GM19351 (cell line): ENCODE results near the gene ZC3H13.
"Not testable (repeated sequence)": the region's sequence is repeated elsewhere in the genome, so short reads cannot be mapped to it uniquely, and the experiment has no call there.

Experiments
- ATAC-seq: cut with Tn5 transposase; IDR thresholded peaks from one replicate; pipeline ENCODE4 v1.9.1; 2021; ENCODE audit warnings: mild to moderate bottlenecking, moderate library complexity; ENCODE audit not compliant: unreplicated experiment

Gene ZC3H13

DNA sequence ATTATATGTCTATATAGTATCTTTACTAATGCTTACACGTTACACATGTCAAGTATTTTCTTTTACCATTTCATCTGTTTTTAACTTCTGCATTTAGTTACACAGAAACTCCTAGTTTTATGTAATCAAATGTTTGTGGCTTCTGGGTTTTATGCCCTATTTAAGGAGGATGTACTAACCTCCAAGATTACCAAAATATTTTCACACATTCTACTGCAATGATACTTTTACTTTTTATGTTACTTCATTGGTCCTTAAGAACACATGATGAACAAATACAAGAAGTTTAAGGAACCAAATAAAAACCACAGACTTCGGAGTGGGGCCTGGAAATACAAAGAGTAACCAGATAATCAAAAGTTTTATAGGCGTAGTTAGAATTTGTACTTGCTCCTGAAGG, 37.2 kb downstream of the ZC3H13 start:
- ATAC-seq: no peak

- no peak for ATAC-seq
Observed at GRCh38 chr13:46012404-46012803, 40.1 kb downstream of the ZC3H13 start.

DNA sequence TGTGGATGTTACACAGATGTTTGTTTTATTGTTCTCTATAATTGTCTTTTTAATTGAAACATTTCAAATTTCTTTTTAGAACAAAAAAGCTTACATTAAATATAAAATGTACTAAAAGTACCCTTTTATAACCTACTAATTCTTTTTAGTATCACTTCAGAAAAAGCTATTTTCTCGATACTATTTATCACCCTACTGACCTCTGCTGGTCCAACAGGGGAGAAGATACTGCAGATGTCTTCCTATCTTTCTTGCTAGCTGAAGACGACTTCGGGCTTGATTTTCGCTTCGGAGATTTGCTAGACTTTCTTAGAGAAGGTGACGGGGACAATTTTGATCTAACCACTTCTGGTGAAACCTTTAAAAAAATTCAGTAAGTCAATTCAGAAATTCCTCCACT, 42.4 kb downstream of the ZC3H13 start:
- no peak for ATAC-seq

DNA sequence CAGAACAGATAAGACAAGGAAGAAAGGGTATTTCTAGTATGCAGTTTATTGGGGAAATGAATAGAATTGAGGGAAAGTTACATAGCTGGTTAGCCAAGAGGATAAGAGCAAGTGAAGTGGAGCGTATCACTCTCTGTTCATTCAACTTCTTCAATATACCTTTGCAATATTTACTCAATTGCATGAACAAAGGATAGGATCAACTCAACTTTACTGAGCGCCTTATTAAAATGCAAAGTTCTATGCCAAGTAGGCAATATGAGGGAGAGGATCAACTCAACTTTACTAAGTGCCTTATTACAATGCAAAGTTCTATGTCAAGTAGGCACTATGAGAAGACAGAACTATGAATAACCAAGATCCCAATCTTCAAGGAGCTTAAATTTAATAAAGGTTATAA, 43.9 kb downstream of the ZC3H13 start:
- ATAC-seq: no peak

- no peak for ATAC-seq
Observed at GRCh38 chr13:46006688-46007452, 45.7 kb downstream of the ZC3H13 start.

DNA sequence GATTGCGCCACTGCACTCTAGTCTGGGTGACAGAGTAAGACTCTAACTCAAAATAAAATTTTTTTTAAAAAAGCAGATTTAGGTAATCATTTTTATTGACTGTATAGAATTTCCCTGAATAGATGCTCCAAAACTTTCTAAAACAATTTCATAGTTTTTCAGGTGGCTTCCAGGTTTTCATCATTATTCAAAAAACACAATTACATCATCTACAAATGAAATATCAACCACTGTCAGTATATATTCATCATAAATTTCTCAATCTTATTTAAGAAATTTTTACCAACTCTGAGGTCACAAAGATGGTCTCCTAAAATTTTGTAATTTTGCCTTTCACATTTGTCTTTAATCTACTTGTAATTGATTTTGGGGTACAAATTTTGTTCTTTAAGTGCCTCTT, 48.1 kb downstream of the ZC3H13 start:
- ATAC-seq: no peak

- ATAC-seq: no peak
Observed at GRCh38 chr13:45996631-45997030, 55.9 kb downstream of the ZC3H13 start.

- ATAC-seq: no peak
Observed at GRCh38 chr13:45995245-45995644, 57.3 kb downstream of the ZC3H13 start.

- ATAC-seq: no peak
Observed at GRCh38 chr13:45994752-45995151, 57.8 kb downstream of the ZC3H13 start.

DNA sequence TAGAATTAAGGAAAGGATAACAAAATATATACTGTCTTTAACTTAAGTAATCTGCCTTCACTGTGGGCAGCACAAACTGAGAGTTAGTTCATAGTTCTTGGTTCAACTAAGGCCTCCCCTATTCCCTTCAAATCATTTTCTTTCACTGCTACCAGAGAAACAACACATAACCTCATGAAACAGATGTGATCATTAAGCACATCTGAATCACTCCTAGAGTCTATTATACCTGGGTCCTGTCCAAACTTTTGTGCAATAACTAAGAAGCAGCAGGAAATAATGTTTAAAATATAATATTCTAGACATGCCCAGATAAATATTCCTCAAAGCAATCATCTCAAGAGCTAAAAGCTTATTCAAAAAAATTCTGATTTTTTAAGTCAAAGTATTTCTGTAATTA, 62.9 kb downstream of the ZC3H13 start:
- no peak for ATAC-seq

- ATAC-seq: not testable (repeated sequence)
Observed at GRCh38 chr13:45981127-45981526, 71.4 kb downstream of the ZC3H13 start.

DNA sequence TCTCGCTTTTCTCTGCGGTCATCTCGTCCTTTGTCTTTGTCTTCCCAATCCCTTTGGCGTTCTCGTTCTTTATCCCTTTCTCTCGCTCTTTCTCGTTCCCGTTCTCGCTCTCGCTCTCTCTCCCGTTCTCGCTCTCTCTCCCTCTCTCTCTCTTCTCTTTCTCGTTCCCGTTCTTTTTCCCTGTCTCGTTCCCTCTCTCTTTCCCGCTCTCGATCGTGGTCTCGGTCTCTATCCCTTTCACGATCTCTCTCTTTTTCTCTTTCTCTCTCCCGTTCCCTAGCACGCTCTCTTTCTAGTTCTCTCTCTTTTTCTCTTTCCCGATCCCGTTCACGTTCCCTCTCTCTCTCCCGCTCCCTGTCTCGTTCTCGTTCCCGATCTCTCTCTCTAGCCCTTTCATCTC, 77.2 kb downstream of the ZC3H13 start:
- no peak for ATAC-seq

DNA sequence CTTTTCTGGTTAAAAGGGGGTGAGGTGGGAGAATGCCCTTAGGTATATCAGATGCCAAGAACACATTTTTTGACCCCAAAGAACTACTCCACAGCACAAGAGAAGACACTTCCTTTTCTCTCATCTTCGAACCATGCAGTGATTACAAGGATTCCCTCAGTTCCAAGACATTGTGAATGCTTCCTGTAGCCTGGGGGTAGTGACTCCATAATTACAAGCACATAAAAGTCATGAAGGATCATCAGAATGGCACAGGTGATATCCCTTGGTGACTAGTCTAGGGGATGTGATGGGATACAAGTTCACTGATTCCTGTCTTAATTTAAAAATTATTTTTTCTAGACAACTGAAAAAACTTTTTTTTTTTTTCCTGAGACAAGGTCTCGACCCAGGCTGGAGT, 78.0 kb downstream of the ZC3H13 start:
- ATAC-seq: no peak

DNA sequence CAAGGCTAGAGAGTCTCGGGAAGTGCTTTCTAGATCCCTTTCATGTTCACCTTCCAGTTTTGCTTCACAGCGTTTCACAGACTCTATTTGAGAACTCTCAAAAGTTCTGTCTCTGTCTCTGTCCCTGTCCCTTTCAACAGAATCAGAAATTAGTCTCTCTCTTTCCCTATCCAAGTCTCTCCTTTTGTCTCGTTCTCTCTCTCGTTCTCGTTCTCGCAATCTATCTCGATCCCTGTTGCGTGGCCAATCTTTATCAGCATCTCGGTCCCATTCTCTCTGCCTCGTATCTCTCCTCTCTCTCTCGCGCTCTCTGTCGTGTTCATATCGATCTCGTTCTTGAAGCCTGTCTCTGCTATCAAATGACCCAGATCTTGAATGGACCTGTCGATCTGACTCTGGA, 85.0 kb downstream of the ZC3H13 start:
- no peak for ATAC-seq

- ATAC-seq: no peak
Observed at GRCh38 chr13:45966715-45967114, 85.8 kb downstream of the ZC3H13 start.

- no peak for ATAC-seq
Observed at GRCh38 chr13:45961468-45961867, 91.1 kb downstream of the ZC3H13 start.

DNA sequence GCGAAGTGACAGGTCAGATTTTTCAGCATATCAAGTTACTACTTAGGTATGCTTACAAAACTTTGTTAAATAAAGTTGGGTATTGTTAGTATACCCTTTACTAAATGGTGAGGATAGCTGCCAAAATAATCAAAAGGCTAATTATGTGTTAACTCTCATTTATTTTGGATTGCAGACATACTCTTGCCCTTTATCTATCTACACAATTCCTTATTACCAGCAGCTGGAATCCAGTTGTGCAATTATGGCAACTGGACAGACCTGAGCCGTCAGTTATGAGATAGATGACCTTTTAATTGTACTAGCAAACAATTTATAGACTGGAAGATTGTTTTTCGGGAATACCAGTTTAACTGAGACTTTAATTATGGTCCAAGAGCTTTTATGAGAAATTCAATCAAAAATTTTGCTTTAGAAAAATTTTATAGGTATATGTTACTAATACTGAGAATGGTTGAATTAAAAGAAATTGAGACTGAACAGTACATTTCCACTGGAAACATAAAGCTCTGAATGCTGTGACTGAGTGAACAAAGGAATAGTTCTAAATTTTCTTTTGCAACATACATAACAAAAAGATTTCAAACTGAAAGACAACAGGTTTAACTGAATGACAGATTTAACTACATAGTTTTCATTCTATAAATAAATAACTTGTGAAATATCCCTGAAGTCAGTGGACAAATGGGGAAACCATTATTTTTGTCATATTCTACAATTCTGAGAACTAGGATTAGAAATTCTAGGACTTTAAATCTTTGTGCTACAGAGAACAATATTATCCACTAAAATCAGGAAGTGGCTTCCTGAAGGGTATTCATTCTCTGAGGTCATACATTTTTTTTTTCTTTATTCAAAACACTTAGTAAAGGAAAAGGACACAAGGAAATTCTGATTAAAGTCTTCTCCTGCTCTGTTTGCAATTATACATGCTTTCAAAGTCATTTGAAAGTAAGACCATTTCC, 97.4 kb downstream of the ZC3H13 start:
- ATAC-seq: no peak

DNA sequence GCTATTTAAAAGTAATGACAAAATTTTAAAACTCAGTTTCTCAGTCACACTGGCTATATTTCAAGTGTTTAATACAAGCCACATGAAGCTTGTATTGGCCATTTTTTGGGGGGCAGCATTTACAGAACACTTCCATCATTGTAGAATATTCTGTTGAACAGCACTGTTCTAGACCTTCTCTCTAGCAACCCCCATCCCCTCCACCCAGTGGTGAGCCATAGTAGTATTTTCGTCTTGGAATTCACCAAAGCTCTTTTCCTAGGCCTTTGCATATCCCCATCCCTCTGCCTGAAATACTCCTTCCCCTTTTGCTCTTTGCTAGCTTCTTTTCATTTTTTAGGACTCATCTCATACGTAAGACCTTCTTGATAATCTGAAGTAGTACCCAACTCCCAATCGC, 99.5 kb downstream of the ZC3H13 start:
- ATAC-seq: no peak

GRCh38 chr13:45951724-45952123, 100.8 kb downstream of the ZC3H13 start:
- no peak for ATAC-seq

GRCh38 chr13:45951166-45951565, 101.4 kb downstream of the ZC3H13 start:
- ATAC-seq: no peak

GRCh38 chr13:45950386-45951000, 102.1 kb downstream of the ZC3H13 start:
- ATAC-seq: no peak

- no peak for ATAC-seq
Observed at GRCh38 chr13:45949161-45949560, 103.4 kb downstream of the ZC3H13 start.
